WTC11 (cell line): Measurements from ENCODE around the gene TIGD2. TPM values are rescaled to one million over a fixed set of nuclear protein-coding genes. Genes with fewer than 3 reads are reported as not detected.

Source experiments
- ATAC-seq: fragments of 200-7000 bp; cut with Tn5 transposase; 2 replicates; pipeline ENCODE4 v1.10.0; 2021; ENCODE audit warnings: mild to moderate bottlenecking, moderate library complexity
- CTCF ChIA-PET: fragments of 300-600 bp; sonication (Branson Sonifier 250); formaldehyde crosslinking; loops from one replicate; lab custom pipeline; 2021; ENCODE audit warnings: antibody characterized with exemption; lab: Charles Lee
- POLR2A ChIA-PET: fragments of 350-600 bp; sonication (Branson Sonifier 250); formaldehyde crosslinking; loops from one replicate; lab custom pipeline; 2021; ENCODE audit warnings: antibody characterized with exemption; lab: Charles Lee
- DNase-seq: peaks from one replicate; pipeline ENCODE4 v3.0.0; 2021; ENCODE audit warnings: low spot score
- H3K27ac Mint-ChIP-seq: 2 replicates; pipeline ENCODE4 v1.8.0; 2021; ENCODE audit warnings: mixed read lengths
- H3K27me3 Mint-ChIP-seq: 2 replicates; pipeline ENCODE4 v1.8.0; 2021; ENCODE audit warnings: low read depth, mild to moderate bottlenecking, moderate library complexity, mixed read lengths
- H3K36me3 Mint-ChIP-seq: 2 replicates; pipeline ENCODE4 v1.8.0; 2021; ENCODE audit warnings: mixed read lengths
- H3K4me1 Mint-ChIP-seq: 2 replicates; pipeline ENCODE4 v1.8.0; 2022; ENCODE audit warnings: mixed read lengths
- H3K4me3 Mint-ChIP-seq: 2 replicates; pipeline ENCODE4 v1.8.0; 2021; ENCODE audit warnings: mild to moderate bottlenecking, moderate library complexity, mixed read lengths
- H3K9me3 Mint-ChIP-seq: 2 replicates; pipeline ENCODE4 v1.8.0; 2021; ENCODE audit warnings: mixed read lengths
- ARID4B ChIP-seq: sonication (generic); formaldehyde crosslinking; IDR thresholded peaks from 2 replicates; pipeline ENCODE4 v1.8.0; 2023; ENCODE audit warnings: missing genetic modification reagents, mild to moderate bottlenecking, borderline replicate concordance
- ATF1 ChIP-seq: sonication (generic); formaldehyde crosslinking; IDR thresholded peaks from 2 replicates; pipeline ENCODE4 v1.8.1; 2023; ENCODE audit warnings: mild to moderate bottlenecking, moderate library complexity, missing genetic modification reagents
- CREM ChIP-seq: sonication (generic); formaldehyde crosslinking; IDR thresholded peaks from 2 replicates; pipeline ENCODE4 v1.8.1; 2022; ENCODE audit warnings: mild to moderate bottlenecking, missing genetic modification reagents, moderate library complexity
- EMX1 ChIP-seq: fragments of 250-450 bp; sonication (Bioruptor Pico); IDR thresholded peaks from 2 replicates; pipeline ENCODE4 v1.8.0; 2021; ENCODE audit warnings: mild to moderate bottlenecking
- GRHL2 ChIP-seq: fragments of 250-450 bp; sonication (Bioruptor Pico); IDR thresholded peaks from 2 replicates; pipeline ENCODE4 v1.8.0; 2022; ENCODE audit warnings: mild to moderate bottlenecking, moderate library complexity; ENCODE audit not compliant: insufficient replicate concordance, severe bottlenecking
- HMGXB4 ChIP-seq: sonication (generic); formaldehyde crosslinking; IDR thresholded peaks from 2 replicates; pipeline ENCODE4 v1.8.1; 2023; ENCODE audit warnings: mild to moderate bottlenecking, moderate library complexity, missing genetic modification reagents
- IRF2 ChIP-seq: sonication (generic); formaldehyde crosslinking; IDR thresholded peaks from 2 replicates; pipeline ENCODE4 v1.8.0; 2022; ENCODE audit warnings: low read depth, missing genetic modification reagents, borderline replicate concordance
- NFE2L1 ChIP-seq: sonication (generic); formaldehyde crosslinking; IDR thresholded peaks from 2 replicates; pipeline ENCODE4 v1.8.1; 2023; ENCODE audit warnings: missing genetic modification reagents
- NR3C1 ChIP-seq: sonication (generic); formaldehyde crosslinking; conservative IDR thresholded peaks from 2 replicates; pipeline ENCODE4 v1.8.1; 2023; ENCODE audit warnings: low read depth, mild to moderate bottlenecking, missing genetic modification reagents
- ZNF121 ChIP-seq: sonication (generic); formaldehyde crosslinking; IDR thresholded peaks from 2 replicates; pipeline ENCODE4 v1.8.0; 2023; ENCODE audit warnings: missing genetic modification reagents
- ZNF317 ChIP-seq: sonication (generic); formaldehyde crosslinking; IDR thresholded peaks from 2 replicates; pipeline ENCODE4 v1.8.1; 2023; ENCODE audit warnings: low read depth, mild to moderate bottlenecking, moderate library complexity, missing genetic modification reagents, borderline replicate concordance
- ZNF416 ChIP-seq: fragments of 250-450 bp; sonication (Bioruptor Pico); IDR thresholded peaks from 2 replicates; pipeline ENCODE4 v1.9.0; 2021; ENCODE audit warnings: mild to moderate bottlenecking, inconsistent platforms
- ZNF423 ChIP-seq: fragments of 250-450 bp; sonication (Bioruptor Pico); IDR thresholded peaks from 2 replicates; pipeline ENCODE4 v2.1.2; 2022; ENCODE audit warnings: mild to moderate bottlenecking, moderate library complexity
- total RNA-seq: library from RNA; stranded (reverse); gene quantifications from 3 replicates; pipeline ENCODE4 v1.2.3, GENCODE V29; 2021
- TF ChIP-seq, protein P1 (sequence below): sonication (generic); formaldehyde crosslinking; IDR thresholded peaks from 2 replicates; pipeline ENCODE4 v1.8.0; 2022; ENCODE audit warnings: mild to moderate bottlenecking, missing genetic modification reagents
- TF ChIP-seq, protein P2 (sequence below): fragments of 250-450 bp; sonication (Bioruptor Pico); conservative IDR thresholded peaks from 2 replicates; pipeline ENCODE4 v1.9.0; 2021; ENCODE audit warnings: mild to moderate bottlenecking
- TF ChIP-seq, protein P3 (sequence below): sonication (generic); formaldehyde crosslinking; IDR thresholded peaks from 2 replicates; pipeline ENCODE4 v1.8.0; 2022; ENCODE audit warnings: missing genetic modification reagents

The TIGD2 gene
- total RNA-seq, 1 experiment from 2014 or later = 5.0 TPM

DNA sequence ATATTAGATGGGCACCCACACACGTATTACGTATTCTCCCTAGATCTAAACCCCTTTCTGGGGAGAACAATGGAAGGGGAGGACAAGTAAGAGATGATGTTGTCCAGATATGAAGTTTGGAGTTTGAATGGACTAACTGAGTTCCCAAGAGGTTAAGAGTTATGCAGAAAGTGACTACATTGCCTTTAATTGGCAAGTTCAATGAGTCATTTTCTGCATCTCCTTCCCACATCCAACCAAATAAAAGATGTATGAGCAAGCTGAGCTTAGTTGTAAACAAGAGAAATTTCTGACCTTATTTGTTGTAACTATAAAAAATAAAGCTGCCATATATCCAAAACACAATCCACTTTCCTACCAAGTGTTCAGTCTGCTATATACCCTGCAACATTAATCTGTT lies 50.5 kb downstream of the TIGD2 start:
- no peak for ATAC-seq
- CTCF ChIA-PET = no interaction called here
- POLR2A ChIA-PET = no interaction called here
- DNase-seq = no peak
- H3K9me3 Mint-ChIP-seq = peaks cover 6% of the 10 kb centered on the region; the same call in 1 of the 2 replicates
- no peaks in the 10 kb centered on the region; the same call in 1 of the 2 replicates for H3K27me3 Mint-ChIP-seq
- TF ChIP-seq NFE2L1 (CRISPR knock-in tag) = no peak
- TF ChIP-seq, protein P1, sequence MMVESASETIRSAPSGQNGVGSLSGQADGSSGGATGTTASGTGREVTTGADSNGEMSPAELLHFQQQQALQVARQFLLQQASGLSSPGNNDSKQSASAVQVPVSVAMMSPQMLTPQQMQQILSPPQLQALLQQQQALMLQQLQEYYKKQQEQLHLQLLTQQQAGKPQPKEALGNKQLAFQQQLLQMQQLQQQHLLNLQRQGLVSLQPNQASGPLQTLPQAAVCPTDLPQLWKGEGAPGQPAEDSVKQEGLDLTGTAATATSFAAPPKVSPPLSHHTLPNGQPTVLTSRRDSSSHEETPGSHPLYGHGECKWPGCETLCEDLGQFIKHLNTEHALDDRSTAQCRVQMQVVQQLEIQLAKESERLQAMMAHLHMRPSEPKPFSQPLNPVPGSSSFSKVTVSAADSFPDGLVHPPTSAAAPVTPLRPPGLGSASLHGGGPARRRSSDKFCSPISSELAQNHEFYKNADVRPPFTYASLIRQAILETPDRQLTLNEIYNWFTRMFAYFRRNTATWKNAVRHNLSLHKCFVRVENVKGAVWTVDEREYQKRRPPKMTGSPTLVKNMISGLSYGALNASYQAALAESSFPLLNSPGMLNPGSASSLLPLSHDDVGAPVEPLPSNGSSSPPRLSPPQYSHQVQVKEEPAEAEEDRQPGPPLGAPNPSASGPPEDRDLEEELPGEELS (CRISPR knock-in tag) = no peak
- TF ChIP-seq, protein P2, sequence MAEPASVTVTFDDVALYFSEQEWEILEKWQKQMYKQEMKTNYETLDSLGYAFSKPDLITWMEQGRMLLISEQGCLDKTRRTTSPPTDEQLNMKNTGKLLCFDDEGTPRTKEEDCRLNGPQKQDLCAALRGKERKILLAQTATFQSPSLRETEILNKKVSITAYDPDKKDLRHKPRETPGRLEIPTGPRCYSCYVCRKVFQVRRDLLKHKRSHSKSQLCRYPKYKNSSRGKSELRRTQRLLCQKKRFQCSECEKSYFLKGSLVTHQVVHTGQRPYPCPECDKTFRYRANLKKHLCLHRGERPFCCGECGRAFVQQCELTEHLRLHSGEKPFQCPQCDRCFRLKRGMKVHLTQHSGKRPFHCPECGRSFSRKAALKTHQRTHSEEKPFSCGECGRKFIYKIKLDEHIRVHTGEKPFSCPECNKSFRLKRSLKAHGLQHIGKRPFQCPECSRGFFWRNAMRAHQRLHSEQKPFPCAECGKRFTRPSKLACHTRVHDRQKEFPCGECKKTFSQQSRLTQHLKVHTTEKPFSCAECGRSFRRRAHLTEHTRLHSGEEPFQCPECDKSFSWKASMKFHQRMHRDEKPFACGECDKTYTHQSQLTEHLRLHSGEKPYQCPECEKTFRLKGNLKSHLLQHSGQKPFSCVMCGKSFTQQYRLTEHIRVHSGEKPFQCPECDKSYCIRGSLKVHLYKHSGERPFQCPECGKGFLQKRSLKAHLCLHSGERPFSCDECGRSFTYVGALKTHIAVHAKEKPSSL (CRISPR knock-in tag) = no peak
- TF ChIP-seq HMGXB4 (CRISPR knock-in tag) = no peak
- TF ChIP-seq ARID4B (CRISPR knock-in tag) = no peak
- no peak for TF ChIP-seq ZNF416
- TF ChIP-seq IRF2 (CRISPR knock-in tag) = no peak
- no peak for TF ChIP-seq ZNF423
- no peak for TF ChIP-seq NR3C1 (CRISPR knock-in tag)
- TF ChIP-seq ATF1 (CRISPR knock-in tag) = no peak
- no peak for TF ChIP-seq CREM (CRISPR knock-in tag)
- TF ChIP-seq ZNF121 = no peak
- no peak for TF ChIP-seq EMX1 (CRISPR knock-in tag)
- TF ChIP-seq ZNF317 = no peak
- H3K36me3 Mint-ChIP-seq = no peaks in the 10 kb centered on the region
- H3K4me3 Mint-ChIP-seq = no peak overlapping the region
- H3K27ac Mint-ChIP-seq = no peak overlapping the region
- H3K4me1 Mint-ChIP-seq = peaks cover 6% of the 10 kb centered on the region; the same call in 1 of the 2 replicates

GRCh38 chr4:89162496-89162895 lies 51.2 kb downstream of the TIGD2 start:
- Mint-ChIP-seq H3K4me1 (peaks cover 6% of the 10 kb centered on the region; the same call in 1 of the 2 replicates), H3K36me3 (no peaks in the 10 kb centered on the region), H3K4me3 (no peak overlapping the region), H3K9me3 (peaks cover 6% of the 10 kb centered on the region; the same call in 1 of the 2 replicates), H3K27me3 (no peaks in the 10 kb centered on the region; the same call in 1 of the 2 replicates), H3K27ac (no peak overlapping the region)
- ChIA-PET CTCF (no interaction called here), POLR2A (no interaction called here)
- TF ChIP-seq, protein P3, sequence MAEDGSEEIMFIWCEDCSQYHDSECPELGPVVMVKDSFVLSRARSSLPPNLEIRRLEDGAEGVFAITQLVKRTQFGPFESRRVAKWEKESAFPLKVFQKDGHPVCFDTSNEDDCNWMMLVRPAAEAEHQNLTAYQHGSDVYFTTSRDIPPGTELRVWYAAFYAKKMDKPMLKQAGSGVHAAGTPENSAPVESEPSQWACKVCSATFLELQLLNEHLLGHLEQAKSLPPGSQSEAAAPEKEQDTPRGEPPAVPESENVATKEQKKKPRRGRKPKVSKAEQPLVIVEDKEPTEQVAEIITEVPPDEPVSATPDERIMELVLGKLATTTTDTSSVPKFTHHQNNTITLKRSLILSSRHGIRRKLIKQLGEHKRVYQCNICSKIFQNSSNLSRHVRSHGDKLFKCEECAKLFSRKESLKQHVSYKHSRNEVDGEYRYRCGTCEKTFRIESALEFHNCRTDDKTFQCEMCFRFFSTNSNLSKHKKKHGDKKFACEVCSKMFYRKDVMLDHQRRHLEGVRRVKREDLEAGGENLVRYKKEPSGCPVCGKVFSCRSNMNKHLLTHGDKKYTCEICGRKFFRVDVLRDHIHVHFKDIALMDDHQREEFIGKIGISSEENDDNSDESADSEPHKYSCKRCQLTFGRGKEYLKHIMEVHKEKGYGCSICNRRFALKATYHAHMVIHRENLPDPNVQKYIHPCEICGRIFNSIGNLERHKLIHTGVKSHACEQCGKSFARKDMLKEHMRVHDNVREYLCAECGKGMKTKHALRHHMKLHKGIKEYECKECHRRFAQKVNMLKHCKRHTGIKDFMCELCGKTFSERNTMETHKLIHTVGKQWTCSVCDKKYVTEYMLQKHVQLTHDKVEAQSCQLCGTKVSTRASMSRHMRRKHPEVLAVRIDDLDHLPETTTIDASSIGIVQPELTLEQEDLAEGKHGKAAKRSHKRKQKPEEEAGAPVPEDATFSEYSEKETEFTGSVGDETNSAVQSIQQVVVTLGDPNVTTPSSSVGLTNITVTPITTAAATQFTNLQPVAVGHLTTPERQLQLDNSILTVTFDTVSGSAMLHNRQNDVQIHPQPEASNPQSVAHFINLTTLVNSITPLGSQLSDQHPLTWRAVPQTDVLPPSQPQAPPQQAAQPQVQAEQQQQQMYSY (CRISPR knock-in tag) = no peak
- no peak for TF ChIP-seq GRHL2 (CRISPR knock-in tag)
- ATAC-seq (no peak), DNase-seq (no peak)
